Astrocyte (in vitro differentiated cells and primary cell): ENCODE data around the gene SMAD3. TPM values are rescaled to one million over a fixed set of nuclear protein-coding genes. Genes with fewer than 3 reads are reported as not detected.

Experiments
- DNase-seq: peaks from one replicate; pipeline ENCODE4 v3.0.0-alpha.2; 2010; ENCODE audit warnings: low read depth
- FAIRE-seq: peaks from 2 replicates; lab custom pipeline; 2011; peaks lifted over from hg19 to GRCh38; lab: Jason Lieb, UNC
- H2AFZ ChIP-seq: 2 replicates; pipeline ENCODE4 v1.6.0; 2012; ENCODE audit warnings: low read depth, low read length, inconsistent platforms
- H3K27ac ChIP-seq: 2 replicates; pipeline ENCODE4 v1.5.1; 2011; ENCODE audit warnings: low read depth, low read length, inconsistent platforms
- H3K27me3 ChIP-seq: 2 replicates; pipeline ENCODE4 v1.6.0; 2011; ENCODE audit warnings: low read length, inconsistent platforms; ENCODE audit not compliant: insufficient read depth
- H3K36me3 ChIP-seq: 2 replicates; pipeline ENCODE4 v1.5.1; 2011; ENCODE audit warnings: low read length, inconsistent platforms; ENCODE audit not compliant: insufficient read depth
- H3K4me1 ChIP-seq: 2 replicates; pipeline ENCODE4 v1.5.1; 2011; ENCODE audit warnings: low read length, inconsistent platforms; ENCODE audit not compliant: insufficient read depth
- H3K4me2 ChIP-seq: 2 replicates; pipeline ENCODE4 v1.6.0; 2012; ENCODE audit warnings: low read length, inconsistent platforms
- H3K4me3 ChIP-seq: 2 replicates; pipeline ENCODE4 v1.5.1; 2011; ENCODE audit warnings: low read depth, mild to moderate bottlenecking, low read length, inconsistent platforms; ENCODE audit not compliant: insufficient read depth
- H3K79me2 ChIP-seq: 2 replicates; pipeline ENCODE4 v1.6.0; 2012; ENCODE audit warnings: mild to moderate bottlenecking, low read length, inconsistent platforms; ENCODE audit not compliant: insufficient read depth
- H3K9ac ChIP-seq: 2 replicates; pipeline ENCODE4 v1.6.0; 2012; ENCODE audit warnings: mild to moderate bottlenecking, low read length, inconsistent platforms
- H3K9me3 ChIP-seq: 2 replicates; pipeline ENCODE4 v1.5.1; 2012; ENCODE audit warnings: low read depth, mild to moderate bottlenecking, low read length, inconsistent platforms; ENCODE audit not compliant: insufficient read depth
- H4K20me1 ChIP-seq: 2 replicates; pipeline ENCODE4 v1.6.0; 2012; ENCODE audit warnings: low read length, inconsistent platforms; ENCODE audit not compliant: insufficient read depth
- H3K27ac Mint-ChIP-seq: one replicate; pipeline ENCODE4 v1.8.0; 2021; ENCODE audit warnings: mild to moderate bottlenecking, mixed read lengths; ENCODE audit not compliant: unreplicated experiment
- H3K27me3 Mint-ChIP-seq: one replicate; pipeline ENCODE4 v1.8.0; 2021; ENCODE audit warnings: low read depth, mixed read lengths; ENCODE audit not compliant: unreplicated experiment
- H3K36me3 Mint-ChIP-seq: one replicate; pipeline ENCODE4 v1.8.0; 2021; ENCODE audit warnings: low read depth, mixed read lengths; ENCODE audit not compliant: unreplicated experiment
- H3K4me1 Mint-ChIP-seq: one replicate; pipeline ENCODE4 v1.8.0; 2021; ENCODE audit warnings: low read depth, mixed read lengths; ENCODE audit not compliant: unreplicated experiment
- H3K4me3 Mint-ChIP-seq: one replicate; pipeline ENCODE4 v1.8.0; 2021; ENCODE audit warnings: mild to moderate bottlenecking, moderate library complexity, mixed read lengths; ENCODE audit not compliant: unreplicated experiment
- H3K9me3 Mint-ChIP-seq: one replicate; pipeline ENCODE4 v1.8.0; 2021; ENCODE audit warnings: mild to moderate bottlenecking, mixed read lengths; ENCODE audit not compliant: unreplicated experiment
- CTCF ChIP-seq: IDR thresholded peaks from 2 replicates; pipeline ENCODE4 v1.5.1; 2011; ENCODE audit warnings: low read depth, mild to moderate bottlenecking, inconsistent platforms, low read length, moderate library complexity; ENCODE audit not compliant: insufficient read depth
- EZH2 ChIP-seq: IDR thresholded peaks from 2 replicates; pipeline ENCODE4 v1.6.1; 2012; ENCODE audit warnings: mild to moderate bottlenecking, low read length, inconsistent platforms; ENCODE audit not compliant: insufficient read depth
- total RNA-seq: library from RNA; stranded (reverse); gene quantifications from 2 replicates; pipeline ENCODE4 v1.2.1, GENCODE V29; 2021

SMAD3 gene
- total RNA-seq, 1 donor from 2014 or later: 78.0 TPM

GRCh38 chr15:67077641-67078215 is 12.3 kb downstream of the SMAD3 start:
- DNase-seq (no peak), FAIRE-seq (no peak)
- peaks cover 68% of the 10 kb centered on the region for H3K4me1 ChIP-seq
- H3K27me3 ChIP-seq: no peaks in the 10 kb centered on the region
- TF ChIP-seq CTCF: no peak
- TF ChIP-seq EZH2: no peak
- no peak overlapping the region for H3K9ac ChIP-seq
- H3K36me3 ChIP-seq: peaks cover 9% of the 10 kb centered on the region
- peaks cover 2% of the 10 kb centered on the region for H3K9me3 Mint-ChIP-seq
- H3K9me3 ChIP-seq: no peaks in the 10 kb centered on the region
- H3K36me3 Mint-ChIP-seq: peaks cover 20% of the 10 kb centered on the region
- H3K27ac Mint-ChIP-seq: peak overlapping the region; percentile 1
- H3K27me3 Mint-ChIP-seq: no peaks in the 10 kb centered on the region
- no peak overlapping the region for H3K27ac ChIP-seq
- H3K4me3 Mint-ChIP-seq: no peak overlapping the region
- H3K4me3 ChIP-seq: no peak overlapping the region
- no peak overlapping the region for H2AFZ ChIP-seq
- peaks cover 79% of the 10 kb centered on the region for H4K20me1 ChIP-seq
- no peak overlapping the region for H3K4me2 ChIP-seq
- H3K79me2 ChIP-seq: peaks cover 93% of the 10 kb centered on the region
- H3K4me1 Mint-ChIP-seq: peaks cover 64% of the 10 kb centered on the region

- Histone ChIP-seq H3K27me3 (no peaks in the 10 kb centered on the region), H3K4me2 (no peak overlapping the region), H4K20me1 (peaks cover 82% of the 10 kb centered on the region), H3K79me2 (peaks cover 92% of the 10 kb centered on the region), H3K36me3 (peaks cover 7% of the 10 kb centered on the region), H2AFZ (no peak overlapping the region), H3K4me3 (no peak overlapping the region), H3K9ac (no peak overlapping the region), H3K9me3 (no peaks in the 10 kb centered on the region), H3K4me1 (peaks cover 72% of the 10 kb centered on the region), H3K27ac (no peak overlapping the region)
- peak overlapping the region; percentile 75 for H3K27ac Mint-ChIP-seq
- peaks cover 23% of the 10 kb centered on the region for H3K36me3 Mint-ChIP-seq
- DNase-seq: no peak
- H3K9me3 Mint-ChIP-seq: peaks cover 2% of the 10 kb centered on the region
- peaks cover 68% of the 10 kb centered on the region for H3K4me1 Mint-ChIP-seq
- no peak for FAIRE-seq
- no peak overlapping the region for H3K4me3 Mint-ChIP-seq
- H3K27me3 Mint-ChIP-seq: no peaks in the 10 kb centered on the region
- no peak for TF ChIP-seq EZH2
- no peak for TF ChIP-seq CTCF
Measured at GRCh38 chr15:67079361-67079760, 14.0 kb downstream of the SMAD3 start.
